CD4-positive, alpha-beta T cell treated with Interleukin-12 subunit alpha and Interleukin-12 subunit beta, for 1 hour (primary cell): Measurements from ENCODE around the gene STOX1.
"Not testable (repeated sequence)": the region's sequence is repeated elsewhere in the genome, so short reads cannot be mapped to it uniquely, and the experiment has no call there.

Experiments
- DNase-seq: peaks from one replicate; pipeline ENCODE4 v3.0.0-alpha.2; 2020

Gene STOX1, protein sequence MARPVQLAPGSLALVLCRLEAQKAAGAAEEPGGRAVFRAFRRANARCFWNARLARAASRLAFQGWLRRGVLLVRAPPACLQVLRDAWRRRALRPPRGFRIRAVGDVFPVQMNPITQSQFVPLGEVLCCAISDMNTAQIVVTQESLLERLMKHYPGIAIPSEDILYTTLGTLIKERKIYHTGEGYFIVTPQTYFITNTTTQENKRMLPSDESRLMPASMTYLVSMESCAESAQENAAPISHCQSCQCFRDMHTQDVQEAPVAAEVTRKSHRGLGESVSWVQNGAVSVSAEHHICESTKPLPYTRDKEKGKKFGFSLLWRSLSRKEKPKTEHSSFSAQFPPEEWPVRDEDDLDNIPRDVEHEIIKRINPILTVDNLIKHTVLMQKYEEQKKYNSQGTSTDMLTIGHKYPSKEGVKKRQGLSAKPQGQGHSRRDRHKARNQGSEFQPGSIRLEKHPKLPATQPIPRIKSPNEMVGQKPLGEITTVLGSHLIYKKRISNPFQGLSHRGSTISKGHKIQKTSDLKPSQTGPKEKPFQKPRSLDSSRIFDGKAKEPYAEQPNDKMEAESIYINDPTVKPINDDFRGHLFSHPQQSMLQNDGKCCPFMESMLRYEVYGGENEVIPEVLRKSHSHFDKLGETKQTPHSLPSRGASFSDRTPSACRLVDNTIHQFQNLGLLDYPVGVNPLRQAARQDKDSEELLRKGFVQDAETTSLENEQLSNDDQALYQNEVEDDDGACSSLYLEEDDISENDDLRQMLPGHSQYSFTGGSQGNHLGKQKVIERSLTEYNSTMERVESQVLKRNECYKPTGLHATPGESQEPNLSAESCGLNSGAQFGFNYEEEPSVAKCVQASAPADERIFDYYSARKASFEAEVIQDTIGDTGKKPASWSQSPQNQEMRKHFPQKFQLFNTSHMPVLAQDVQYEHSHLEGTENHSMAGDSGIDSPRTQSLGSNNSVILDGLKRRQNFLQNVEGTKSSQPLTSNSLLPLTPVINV

DNA sequence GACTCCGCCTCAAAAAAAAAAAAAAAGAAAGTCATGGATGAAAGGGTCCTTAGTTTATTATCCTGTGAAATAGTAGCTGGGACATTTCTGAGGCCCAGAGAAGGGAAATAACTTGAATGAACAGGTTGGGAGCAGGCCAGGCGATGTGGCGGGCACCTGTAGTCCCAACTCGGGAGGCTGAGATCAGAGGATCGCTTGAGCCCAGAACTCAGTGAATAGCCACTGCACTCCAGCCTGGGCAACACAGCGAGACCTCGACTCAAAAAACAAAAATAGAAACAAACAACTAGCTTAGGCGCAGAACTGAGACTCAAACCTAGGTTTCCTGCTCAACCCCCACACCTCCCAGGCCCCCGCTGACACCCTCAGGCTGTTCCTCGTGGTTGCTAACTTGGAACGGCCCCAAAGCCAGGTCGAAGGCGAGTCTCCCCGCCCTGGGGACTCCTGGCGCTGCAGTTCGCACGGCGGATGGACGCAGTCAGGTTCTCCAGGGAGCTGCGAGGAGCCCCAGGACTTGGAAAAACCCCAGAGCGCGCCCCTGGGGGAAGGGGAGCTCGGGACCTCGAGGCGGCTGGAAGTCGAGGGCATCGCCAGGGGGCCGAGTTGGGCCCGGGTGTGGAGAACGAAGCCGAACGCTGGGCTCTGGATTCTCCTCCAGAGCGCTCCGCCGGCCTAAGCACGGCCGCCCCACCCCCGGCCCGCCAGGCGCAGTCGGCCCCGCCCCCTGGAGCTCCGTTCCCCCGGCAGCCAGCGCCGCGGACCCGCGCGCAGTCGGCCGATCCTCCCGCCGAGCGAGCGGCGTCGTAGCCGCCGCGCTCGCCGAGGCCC lies at the start of gene STOX1:
Gene STOX1 (plus strand): TSS at position 768 of the 828 bp plus-strand sequence. CDS start 93 bp downstream, outside the sequence.
- peak; percentile 43 for DNase-seq

DNA sequence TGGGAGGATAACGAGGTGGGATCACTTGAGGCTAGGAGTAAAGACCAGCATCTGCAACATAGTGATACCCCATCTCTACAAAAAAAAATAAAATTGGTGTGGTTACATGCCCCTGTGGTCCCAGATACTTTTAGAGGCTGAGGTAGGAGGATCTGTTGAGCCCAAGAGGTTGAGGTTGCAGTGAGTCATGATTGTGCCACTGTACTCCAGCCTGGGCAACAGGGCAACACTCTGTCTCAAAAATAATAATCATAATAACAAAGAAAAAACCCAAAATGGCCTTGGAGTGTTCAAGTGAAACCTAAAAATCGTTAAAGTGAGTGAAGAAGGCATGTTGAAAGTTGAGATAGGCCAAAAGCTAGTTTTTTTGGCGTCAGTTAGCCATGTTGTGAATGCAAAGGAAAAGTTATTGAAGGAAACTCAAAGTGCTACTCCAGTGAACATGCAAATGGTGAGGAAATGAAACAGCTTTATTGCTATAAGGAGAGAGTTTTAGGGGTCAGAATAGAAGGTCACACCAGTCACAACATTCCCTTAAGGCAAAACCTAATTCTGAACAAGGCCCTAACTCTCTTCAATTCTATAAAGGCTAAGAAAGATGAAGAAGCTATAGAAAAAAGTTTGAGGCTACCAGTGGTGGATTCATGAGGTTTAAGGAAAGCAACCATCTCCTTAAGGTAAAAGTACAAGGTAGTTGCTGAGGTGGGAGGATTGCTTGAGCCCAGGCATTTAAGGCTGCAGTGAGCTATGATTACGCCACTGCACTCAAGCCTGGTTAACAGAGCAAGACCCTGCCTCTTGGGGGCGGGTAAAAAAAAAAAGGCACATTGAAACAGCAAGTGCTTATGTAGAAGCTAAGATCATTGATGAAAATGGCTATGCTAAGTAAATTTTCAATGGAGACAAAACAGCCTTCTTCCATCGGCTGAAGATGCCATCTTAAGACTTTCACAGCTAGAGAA lies 45.4 kb upstream of the STOX1 start:
- DNase-seq, result no peak

DNA sequence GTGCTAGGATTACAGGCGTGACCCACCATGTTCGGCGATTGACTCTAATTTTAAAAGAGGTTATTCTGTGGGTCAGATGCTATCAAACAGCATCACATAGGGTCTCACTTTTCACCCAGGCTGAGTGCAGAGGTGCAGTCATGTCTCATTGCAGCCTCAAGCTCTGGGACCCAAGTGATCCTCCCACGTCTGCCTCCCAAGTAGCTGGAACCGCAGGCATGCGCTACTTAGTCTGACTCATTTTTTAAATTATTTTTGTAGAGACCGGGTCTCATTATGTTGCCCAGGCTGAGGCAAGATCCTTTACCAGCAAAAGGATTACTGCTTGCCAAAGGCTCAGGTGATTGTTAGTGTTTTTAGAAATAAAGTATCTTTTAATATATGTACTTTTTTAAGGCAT lies 42.9 kb upstream of the STOX1 start:
- no peak for DNase-seq

DNA sequence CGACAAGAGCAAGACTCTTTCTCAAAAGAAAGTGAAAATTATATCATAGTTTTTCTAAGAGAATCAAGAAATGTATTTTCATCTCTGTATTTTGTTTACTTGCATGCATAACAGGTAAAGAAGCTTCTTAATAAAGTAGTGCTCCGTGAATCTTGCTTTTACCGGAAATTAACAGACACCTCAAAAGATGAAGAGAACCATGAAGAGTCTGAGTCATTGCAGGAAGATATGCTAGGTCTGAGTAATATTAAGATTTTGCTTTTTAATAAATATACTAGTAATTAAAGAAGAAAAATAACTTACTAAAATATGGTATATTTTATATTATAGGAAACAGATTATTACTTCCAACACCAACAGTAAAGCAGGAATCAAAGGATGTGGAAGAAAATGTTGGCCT lies 39.5 kb upstream of the STOX1 start:
- no peak for DNase-seq

DNA sequence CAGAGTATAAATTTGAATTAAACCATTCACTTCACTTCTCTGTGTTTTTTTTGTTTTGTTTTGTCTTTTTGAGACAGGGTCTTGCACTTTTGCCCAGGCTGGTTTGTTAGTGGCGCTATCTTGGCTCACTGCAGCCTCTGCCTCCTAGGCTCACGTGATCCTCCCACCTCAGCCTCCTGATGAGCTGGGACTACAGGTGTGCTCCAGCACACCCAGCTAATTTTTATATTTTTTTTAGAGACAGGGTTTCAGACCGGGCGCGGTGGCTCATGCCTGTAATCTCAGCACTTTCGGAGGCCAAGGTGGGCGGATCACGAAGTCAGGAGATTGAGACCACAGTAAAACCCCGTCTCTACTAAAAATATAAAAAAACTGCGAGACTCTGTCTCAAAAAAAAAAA lies 36.9 kb upstream of the STOX1 start:
- no peak for DNase-seq

DNA sequence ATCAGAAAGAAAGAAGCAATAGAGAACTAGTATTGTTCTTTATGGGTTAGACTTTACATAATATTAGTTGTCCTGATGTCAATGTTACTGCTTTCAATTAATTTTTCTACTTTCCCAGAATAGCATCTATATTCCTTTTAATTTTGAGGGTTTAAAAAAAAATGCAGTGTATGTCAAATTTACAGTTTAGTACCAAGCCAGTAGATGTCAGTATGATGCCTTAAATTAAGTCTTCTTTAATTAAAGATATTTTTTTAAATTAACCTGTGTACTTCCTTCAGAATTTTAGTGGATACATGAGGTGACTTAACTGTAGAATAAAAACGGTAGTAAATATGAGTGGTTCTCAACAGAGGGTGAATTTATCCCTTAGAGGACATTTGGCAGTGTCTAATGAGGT lies 35.2 kb upstream of the STOX1 start:
- no peak for DNase-seq

DNA sequence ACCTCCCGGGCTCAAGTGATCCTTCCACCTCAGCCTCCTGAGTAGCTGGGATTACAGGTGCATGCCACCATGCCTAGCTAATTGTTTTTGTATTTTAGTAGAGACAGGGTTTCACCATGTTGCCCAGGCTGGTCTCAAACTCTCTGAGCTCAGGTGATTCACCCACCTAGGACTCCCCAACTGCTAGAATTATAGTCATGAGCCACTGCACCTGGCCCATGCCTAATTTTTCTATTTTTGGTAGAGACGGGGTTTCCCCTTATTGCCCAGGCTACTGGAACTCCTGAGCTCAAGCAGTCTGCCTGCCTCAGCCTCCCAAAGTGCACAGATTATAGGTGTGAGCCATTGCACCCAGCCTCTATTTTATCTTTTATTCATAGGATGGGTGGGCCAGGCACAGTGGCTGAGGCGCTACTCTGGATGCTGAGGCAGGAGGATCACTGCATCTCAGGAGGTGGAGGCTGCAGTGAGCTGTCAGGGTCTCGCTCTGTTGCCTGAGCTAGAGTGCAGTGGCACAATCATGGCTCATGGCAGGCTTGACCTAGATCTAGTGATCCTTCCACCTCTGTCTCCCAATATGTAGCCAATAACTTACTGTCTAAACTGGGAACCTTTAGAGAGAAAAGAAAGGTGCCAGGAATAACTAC lies 31.3 kb upstream of the STOX1 start:
- DNase-seq, result no peak

DNA sequence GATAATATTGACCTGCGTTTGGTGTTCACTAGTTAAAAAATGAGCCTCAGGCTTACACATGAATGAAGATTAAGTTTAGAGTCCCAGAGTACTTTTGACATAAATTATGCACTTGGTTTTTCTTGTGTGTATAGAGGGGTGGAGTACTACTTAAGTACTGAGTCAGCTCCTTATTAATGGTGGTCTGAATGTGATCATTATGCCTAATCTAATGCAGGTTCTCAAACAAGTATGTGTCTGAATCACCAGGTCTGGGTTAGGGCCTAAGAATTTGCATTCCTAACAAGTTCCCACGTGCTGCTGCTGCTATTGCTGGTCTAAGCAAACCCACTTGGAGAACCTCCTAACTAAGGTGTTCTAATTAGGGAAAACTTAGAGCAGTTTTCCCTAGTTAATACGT lies 30.7 kb upstream of the STOX1 start:
- DNase-seq, result no peak

DNA sequence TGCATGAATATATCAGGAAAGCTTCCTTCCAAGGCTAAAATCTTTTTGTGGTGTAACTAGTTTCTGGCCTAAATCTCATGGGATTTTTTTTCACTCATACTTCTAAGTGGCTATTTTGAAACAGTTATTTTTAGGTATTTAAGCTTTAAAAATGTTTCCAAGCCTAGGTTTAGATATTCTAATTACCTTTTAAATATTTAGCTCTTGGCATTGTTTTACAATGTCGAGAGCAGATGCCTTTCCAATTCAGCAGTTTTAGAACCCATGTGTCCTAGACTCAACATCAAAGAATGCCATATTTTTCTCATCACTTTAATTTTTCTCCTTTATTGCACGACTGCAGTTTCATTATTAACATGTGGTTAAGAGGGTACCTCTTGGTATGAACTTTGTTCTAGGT lies 27.1 kb upstream of the STOX1 start:
- DNase-seq, result no peak

DNA sequence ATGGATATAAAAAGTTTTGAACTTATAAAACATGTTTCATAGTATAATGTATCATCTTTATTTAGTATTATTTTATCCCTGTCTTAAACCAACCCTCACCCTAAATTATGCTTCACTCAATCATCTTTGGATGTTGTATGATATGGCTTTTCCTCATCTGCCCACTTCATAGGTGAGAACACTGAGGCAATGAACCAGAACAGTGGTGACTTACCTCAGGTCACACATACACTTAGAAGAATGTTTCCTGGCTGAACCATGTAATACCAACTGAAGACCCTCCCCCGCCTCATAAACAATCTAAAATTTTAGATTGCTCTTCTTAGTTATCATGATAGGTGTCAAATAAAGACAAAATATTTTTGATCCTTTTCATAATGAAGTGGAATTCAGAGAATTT lies 22.6 kb upstream of the STOX1 start:
- DNase-seq, result no peak

DNA sequence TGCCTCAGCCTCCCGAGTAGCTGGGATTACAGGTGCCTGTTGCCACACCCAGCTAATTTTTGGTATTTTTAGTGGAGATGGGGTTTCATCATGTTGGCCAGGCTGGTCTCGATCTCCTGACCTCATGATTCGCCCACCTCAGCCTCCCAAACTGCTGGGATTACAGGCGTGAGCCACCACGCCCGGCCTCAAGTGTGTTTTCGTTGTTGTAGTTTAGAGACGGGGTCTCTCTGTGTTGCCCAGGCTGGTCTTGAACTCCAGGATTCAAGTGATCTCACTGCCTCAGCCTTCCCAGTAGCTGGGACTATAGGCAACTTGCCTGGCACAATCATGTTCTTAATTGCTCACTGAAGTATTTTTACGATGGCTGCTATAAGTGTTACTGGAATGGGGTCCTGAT lies 16.5 kb upstream of the STOX1 start:
- DNase-seq, result not testable (repeated sequence)

DNA sequence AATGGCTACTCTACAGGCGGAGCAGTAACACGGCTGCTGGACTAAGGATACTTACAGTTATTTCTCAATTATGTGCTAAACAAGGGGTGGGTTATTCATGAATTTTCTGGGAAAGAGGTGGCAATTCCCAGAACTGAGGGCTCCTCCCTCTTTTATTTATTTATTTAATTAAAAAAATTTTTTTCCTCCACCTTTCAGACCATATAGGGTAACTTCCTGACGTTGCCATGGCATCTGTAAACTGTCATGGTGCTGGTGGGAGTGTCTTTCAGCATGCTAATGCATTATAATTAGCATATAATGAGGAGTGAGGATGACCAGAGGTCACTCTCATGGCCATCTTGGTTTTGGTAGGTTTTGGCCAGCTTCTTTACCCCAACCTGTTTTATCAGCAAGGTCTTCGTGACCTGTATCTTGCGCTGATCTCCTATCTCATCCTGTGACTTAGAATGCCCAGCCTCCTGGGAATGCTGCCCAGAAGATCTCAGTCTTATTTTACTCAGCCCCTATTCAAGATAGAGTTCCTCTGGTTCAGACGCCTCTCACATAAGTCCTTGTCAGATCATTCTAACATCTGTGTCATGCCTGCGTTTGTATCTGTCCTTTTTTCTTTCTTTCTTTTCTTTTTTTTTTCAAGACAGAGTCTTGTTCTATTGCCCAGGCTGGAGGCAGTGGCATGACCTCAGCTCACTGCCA lies 15.9 kb upstream of the STOX1 start:
- no peak for DNase-seq

DNA sequence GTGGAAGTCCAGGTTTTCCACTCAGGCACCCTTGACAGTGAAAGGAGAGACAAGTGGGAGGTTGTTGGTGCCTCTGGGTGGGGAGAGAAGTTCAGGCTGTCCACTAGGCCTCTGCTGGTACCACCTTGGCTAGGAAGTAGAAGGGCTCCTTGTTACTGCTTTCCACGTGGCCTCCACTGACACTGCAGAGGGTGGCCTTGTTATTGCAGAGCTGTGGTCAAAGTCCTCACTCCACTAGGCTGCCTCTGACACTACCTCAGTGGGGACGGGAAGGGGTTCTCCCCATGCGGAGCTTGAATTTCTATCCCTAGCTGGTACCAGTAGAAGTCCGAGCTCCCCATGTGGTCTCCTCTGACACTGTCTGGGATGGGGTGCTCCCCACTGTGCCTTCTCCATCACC lies 14.9 kb upstream of the STOX1 start:
- DNase-seq, result no peak

DNA sequence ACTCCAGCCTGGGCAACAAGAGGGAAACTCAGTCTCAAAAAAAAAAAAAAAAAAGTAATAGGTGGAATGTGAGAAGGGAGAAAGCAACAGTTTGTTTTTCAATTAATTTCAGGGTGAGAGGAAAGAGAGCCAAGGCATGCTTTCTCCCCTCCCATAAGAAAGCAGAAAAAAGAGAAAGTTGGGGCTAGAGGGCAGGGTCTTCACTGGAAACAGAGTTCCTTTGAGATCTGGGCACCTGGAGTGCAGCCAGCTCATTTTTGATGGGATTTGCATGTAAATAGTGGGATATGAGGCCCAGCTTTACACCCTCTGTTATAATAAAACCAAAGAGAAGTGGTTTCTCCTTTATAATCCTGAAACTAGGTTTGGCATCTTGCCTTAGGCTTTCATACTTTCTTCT lies 13.8 kb upstream of the STOX1 start:
- DNase-seq, result no peak

DNA sequence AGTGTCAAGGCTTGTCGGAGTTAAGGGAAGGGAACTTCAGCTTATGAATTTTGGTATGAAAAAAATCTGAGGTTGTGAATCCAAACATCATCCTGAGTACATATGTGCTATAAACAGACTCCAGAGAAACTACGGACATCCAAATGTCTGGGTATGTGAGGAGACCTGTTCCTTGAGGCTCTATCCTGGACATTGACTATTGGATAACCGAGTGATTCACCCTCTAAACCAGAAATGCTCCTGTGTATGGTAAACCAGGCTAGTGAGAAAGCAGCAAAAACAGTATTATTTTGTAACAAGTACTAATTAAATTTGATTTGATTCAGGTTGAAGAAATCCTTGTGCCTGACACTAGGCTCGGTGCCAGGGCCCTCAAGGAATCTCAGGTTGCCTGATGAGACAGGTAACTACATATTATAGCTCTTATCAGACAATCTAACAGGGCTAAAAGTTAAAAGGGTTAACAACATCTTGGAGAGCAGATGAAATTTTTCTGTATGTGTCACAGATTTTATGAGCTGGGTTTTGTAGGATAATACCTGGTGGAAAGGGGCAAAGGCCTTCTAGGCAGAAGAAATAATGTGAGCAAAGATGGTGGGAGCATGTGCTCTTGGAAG lies 10.4 kb upstream of the STOX1 start:
- no peak for DNase-seq

DNA sequence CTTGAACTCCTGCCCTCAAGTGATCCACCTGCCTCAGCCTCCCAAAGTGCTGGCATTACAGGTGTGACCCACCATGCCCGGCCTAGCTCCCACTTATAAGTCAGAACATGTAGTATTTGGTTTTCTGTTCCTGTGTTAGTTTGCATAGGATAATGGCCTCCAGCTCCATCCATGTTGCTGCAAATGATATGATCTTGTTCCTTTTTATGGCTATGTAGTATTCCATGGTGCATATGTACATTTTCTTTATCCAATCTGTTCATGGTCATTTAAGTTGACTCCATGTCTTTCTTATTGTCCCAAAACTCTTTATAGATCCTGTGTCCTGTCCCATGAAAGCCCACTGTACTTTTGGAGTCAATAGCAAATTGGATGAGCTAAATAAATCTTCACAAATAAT lies 7.0 kb upstream of the STOX1 start:
- DNase-seq, result not testable (repeated sequence)

DNA sequence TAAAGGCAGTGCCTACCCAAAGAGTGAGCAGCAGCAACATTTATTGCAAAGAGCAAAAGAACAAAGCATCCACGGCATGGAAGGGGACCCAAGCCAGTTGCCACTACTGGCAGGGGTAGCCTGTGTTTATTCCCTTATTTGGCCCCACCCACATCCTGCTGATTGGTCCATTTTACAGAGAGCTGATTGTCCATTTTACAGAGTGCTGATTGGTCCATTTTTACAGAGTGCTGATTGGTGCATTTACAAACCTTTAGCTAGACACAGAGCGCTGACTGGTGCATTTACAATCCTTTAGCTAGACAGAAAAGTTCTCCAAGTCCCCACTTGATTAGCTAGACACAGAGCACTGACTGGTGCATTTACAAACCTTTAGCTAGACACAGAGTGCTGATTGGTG lies 4.7 kb upstream of the STOX1 start:
- DNase-seq, result not testable (repeated sequence)

DNA sequence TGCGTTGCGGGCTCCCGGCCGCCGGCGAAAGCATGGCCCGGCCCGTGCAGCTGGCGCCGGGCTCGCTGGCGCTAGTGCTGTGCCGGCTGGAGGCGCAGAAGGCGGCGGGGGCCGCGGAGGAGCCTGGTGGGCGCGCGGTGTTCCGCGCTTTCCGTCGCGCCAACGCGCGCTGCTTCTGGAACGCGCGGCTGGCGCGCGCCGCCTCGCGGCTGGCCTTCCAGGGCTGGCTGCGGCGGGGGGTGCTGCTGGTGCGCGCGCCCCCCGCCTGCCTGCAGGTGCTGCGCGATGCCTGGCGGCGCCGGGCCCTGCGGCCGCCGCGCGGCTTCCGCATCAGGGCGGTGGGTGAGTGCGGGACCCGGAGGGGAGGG lies 245 bp downstream of the STOX1 start:
- not testable (repeated sequence) for DNase-seq

DNA sequence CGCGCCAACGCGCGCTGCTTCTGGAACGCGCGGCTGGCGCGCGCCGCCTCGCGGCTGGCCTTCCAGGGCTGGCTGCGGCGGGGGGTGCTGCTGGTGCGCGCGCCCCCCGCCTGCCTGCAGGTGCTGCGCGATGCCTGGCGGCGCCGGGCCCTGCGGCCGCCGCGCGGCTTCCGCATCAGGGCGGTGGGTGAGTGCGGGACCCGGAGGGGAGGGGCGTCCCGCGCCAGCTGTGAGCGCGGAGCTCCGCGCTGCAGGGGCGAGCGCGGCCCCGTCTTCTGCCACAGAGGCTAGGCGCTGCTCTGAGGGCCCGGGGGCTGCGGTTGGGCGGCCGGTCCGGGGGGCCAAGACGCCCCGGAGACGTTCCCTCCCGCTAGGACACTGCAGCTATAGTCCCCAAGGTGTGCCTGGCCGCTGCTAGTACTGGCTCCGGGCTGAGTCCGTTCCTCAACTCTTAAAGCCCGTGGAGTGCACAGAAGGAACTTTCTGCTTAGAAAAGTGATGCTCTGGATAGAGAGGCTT lies 811 bp downstream of the STOX1 start:
- peak; percentile 11 for DNase-seq

DNA sequence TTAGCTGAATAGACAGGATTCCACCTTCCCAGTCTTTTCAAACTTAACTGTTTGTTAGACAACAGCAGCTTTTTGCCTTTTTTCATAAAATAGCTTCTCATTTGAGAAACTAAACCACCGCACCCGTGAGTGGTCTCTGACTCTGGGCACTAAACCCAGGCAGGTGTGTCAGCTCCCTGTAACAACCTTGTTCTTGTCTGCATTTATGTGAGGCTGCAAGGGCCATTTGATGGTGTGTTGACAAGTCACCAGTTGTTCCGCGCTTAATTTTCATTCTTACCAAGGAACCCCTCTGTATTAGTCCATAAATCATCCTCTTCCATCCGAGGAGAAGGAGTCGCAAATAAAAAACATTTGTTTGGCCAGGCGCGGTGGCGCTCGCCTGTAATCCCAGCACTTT lies 1.5 kb downstream of the STOX1 start:
- DNase-seq, result no peak
